Stimulated activated CD4-positive, alpha-beta T cell treated with anti-CD3 and anti-CD28 coated beads, Interleukin-4, amount 100 ng/mL, for 1 hour (primary cell): ENCODE results near the gene HMCN2.

Source experiments
- DNase-seq: peaks from one replicate; pipeline ENCODE4 v3.0.0-alpha.2; 2020

HMCN2 gene

GRCh38 chr9:130290291-130291181 lies 25.0 kb downstream of the HMCN2 start:
- DNase-seq, result no peak

GRCh38 chr9:130291474-130291873 lies 25.9 kb downstream of the HMCN2 start:
- DNase-seq, result no peak

GRCh38 chr9:130292106-130292505 lies 26.5 kb downstream of the HMCN2 start:
- no peak for DNase-seq

DNA sequence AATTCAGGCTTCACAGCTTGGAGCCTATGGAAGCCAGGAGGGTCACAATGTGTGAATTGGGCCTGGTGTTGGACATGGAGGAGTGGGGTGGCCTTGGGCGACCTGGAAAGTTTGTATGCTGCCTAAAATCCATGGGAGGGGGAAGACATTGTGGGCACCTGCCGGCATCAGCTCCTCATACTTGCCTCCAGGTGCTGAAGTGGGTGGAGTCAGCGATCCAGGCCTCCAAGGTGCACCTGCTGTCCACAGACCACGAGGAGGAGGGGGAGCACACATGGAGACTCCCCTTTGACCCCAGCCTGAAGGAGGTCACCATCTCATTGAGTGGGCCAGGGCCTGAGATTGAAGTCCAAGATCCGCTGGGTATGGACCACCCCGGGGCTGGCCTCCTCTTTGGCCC lies 29.1 kb downstream of the HMCN2 start:
- DNase-seq, result no peak

GRCh38 chr9:130295431-130295830 lies 29.9 kb downstream of the HMCN2 start:
- DNase-seq, result no peak

GRCh38 chr9:130295945-130296782 lies 30.6 kb downstream of the HMCN2 start:
- no peak for DNase-seq

- DNase-seq, result no peak
Observed at GRCh38 chr9:130296783-130297055, 31.2 kb downstream of the HMCN2 start.

DNA sequence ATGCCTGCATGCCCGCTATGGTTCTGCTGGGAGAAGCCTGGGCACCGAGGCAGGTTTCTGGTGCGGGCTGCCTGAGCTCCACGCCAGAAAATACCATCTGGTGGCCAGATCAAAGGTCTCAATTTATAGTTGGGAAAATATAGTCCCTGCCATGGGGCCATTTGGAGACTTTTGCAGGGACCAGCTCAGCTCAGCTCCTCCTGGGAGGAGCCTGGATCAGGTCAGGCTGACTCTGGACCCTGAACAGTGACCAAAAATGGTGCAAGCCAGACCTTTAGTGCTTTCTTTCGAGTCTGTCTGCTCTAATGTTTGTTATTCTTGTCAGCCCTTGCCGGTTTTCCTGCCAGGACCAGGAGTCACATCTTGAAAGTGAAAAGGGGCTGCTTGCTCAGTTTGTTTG lies 31.8 kb downstream of the HMCN2 start:
- DNase-seq, result no peak

GRCh38 chr9:130298662-130299279 lies 33.2 kb downstream of the HMCN2 start:
- DNase-seq, result no peak

DNA sequence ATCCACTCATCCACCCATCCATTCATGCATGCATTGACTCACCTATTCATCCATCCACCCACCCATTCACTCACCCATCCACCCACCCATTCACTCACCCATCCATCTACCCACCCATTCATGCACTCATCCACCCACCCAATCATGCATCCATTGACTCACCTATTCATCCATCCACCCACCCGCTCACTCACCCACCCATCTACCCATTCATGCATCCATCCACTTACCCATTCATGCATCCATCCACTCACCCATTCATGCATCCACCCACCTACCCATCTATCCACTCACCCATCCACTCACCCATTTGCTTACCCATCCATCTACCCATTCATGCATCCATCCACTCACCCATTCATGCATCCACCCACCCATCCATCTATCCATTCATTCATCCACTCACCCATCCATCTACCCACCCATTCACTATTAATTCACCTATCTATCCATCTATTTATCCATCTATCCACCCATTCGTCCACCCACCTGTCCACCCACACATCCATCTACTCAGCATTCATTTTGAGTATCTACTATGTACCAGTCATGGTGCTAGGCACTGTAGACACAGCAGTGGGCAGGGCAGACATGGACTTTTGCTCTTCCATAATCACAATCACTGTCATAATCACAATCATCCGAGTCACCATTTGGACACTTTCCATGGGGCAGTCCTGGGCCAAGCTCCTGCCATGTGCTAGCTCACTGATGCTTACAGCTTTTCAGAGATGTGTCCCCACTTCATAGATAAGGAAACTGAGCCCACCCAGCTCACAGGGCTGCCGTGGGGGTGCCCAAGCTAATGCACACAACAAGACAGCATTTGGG lies 34.4 kb downstream of the HMCN2 start:
- no peak for DNase-seq

GRCh38 chr9:130300739-130301138 lies 35.2 kb downstream of the HMCN2 start:
- no peak for DNase-seq

DNA sequence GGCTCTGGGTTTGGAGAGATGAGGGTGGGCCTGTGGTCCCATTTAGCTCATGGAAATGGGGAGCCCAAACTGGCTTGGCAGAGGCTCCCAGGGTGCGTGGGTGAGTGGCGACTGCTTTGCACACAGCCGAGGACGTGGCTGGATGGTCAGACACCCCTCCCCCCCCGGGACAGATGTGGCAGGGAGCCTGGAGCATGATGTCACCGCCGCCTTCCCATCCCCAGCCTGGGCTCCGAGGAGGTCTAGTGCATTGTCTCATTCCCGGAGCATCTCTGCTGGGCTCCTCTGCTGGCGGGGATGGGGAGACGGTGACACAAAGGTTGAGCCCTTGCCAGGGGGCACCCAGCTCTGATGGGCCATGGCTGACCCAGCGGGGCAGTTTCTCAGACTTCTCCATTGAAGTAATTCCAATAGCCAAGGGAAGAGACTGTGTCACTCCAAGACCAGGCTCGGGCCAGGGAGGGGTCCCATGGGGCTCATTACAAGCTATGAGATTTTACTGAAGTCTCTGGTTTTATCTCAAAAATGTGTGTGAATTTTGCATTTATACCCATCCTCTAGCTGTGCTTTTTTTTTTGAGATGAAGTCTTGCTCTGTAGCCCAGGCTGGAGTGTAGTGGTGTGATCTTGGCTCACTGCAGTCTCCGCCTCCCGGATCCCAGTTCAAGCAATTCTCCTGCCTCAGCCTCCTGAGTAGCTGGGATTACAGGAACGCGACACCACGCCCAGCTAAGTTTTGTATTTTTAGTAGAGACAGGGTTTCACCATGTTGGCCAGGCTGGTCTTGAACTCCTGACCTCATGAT lies 36.1 kb downstream of the HMCN2 start:
- no peak for DNase-seq

GRCh38 chr9:130302785-130303612 lies 37.4 kb downstream of the HMCN2 start:
- no peak for DNase-seq

GRCh38 chr9:130303613-130304055 lies 38.1 kb downstream of the HMCN2 start:
- DNase-seq, result no peak

DNA sequence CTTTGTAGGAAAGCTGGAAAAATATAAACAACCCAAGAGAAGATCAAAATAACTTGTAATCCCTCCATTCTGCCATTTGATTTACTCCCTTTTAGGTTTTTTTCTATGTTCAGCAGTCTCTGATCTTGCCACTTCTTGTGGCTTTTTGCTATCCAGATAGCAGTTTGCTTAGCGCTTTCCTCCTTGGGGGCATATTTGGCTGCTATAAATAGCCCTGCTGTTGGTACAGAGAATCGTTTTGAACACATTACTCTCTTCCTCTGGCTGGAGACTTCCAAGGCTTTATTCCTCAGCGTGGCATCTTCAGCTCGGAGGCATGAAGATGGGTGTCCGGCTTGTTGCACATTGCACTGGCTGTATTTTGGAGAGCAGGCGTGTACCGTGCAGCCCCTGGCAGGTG lies 38.6 kb downstream of the HMCN2 start:
- DNase-seq, result no peak

GRCh38 chr9:130304643-130305042 lies 39.1 kb downstream of the HMCN2 start:
- DNase-seq, result no peak

GRCh38 chr9:130305381-130305780 lies 39.8 kb downstream of the HMCN2 start:
- no peak for DNase-seq

- no peak for DNase-seq
Observed at GRCh38 chr9:130306823-130307666, 41.5 kb downstream of the HMCN2 start.

GRCh38 chr9:130307667-130307943 lies 42.0 kb downstream of the HMCN2 start:
- no peak for DNase-seq

DNA sequence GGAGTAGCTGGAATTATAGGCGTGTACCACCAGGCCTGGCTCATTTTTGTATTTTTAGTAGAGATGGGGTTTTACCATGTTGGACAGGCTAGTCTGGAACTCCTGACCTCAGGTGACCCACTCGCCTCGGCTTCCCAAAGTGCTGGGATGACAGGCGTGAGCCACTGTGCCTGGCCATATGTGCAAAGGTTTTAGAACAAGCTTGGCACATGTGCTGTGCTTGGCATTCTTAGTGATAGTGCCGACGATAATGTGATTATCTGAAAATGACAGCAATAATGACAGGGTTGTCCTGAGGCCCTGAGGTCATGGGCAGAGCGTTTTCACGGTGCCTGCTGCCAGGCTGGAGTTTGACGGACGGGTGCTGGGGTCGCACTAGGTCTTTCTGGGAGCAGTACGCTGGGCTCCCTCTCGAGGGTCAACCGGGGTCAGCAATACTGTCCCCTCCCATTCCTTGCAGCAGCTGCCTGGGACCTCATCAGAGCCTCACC lies 42.6 kb downstream of the HMCN2 start:
- DNase-seq, result no peak
